GM12878 (cell line): Measurements from ENCODE around the gene HIVEP1. TPM values are rescaled to one million over a fixed set of nuclear protein-coding genes. Genes with fewer than 3 reads are reported as not detected.

Source experiments
- ATAC-seq: fragments of 200-7000 bp; cut with Tn5 transposase; 3 replicates; pipeline ENCODE4 v1.9.1; 2020; ENCODE audit warnings: mild to moderate bottlenecking, moderate library complexity
- BruUV-seq: library from RNA; stranded (reverse); fragments of 400-500 nt; replicated peaks from 2 replicates; lab custom pipeline; 2021; lab: Mats Ljungman, UMichigan
- CTCF ChIA-PET: fragments of 300-600 bp; sonication (Branson Sonifier 250); formaldehyde crosslinking; extraction: SDS; loops from one replicate; lab custom pipeline; 2021; ENCODE audit warnings: inconsistent platforms; lab: Yijun Ruan, JAX
- POLR2A ChIA-PET: fragments of 350-600 bp; formaldehyde crosslinking; extraction: SDS; loops from one replicate; lab custom pipeline; 2021; ENCODE audit warnings: inconsistent platforms; lab: Charles Lee
- RAD21 ChIA-PET: fragments of 300-600 bp; sonication (Branson Sonifier 250); formaldehyde crosslinking; loops from one replicate; lab custom pipeline; 2023; ENCODE audit warnings: antibody characterized with exemption; ENCODE audit not compliant: unreplicated experiment; lab: Charles Lee
- SMC1A ChIA-PET: fragments of 300-600 bp; sonication (Branson Sonifier 250); formaldehyde crosslinking; loops from one replicate; lab custom pipeline; 2023; ENCODE audit not compliant: unreplicated experiment, uncharacterized antibody; lab: Charles Lee
- DNase-seq: peaks from one replicate; pipeline ENCODE4 v3.0.0-alpha.2; 2011; ENCODE audit warnings: low read depth, low spot score
- FAIRE-seq: peaks from 3 replicates; lab custom pipeline; 2011; peaks lifted over from hg19 to GRCh38; lab: Jason Lieb, UNC
- H2AFZ ChIP-seq: 2 replicates; pipeline ENCODE4 v1.6.0; 2011; ENCODE audit warnings: low read depth, low read length, control low read depth; ENCODE audit not compliant: control insufficient read depth
- H3K27ac ChIP-seq: 2 replicates; pipeline ENCODE4 v1.5.1; 2011; ENCODE audit warnings: control low read depth; ENCODE audit not compliant: control insufficient read depth, insufficient read depth
- H3K27me3 ChIP-seq, 2 experiments: replicated peaks in 1 of 2; 2 replicates each; pipeline versions ENCODE4 v1.6.0 to v1.6.1; 2011; ENCODE audit warnings: low read length in 1 of 2; ENCODE audit not compliant: control insufficient read depth in 2 of 2, insufficient read depth in 2 of 2
- H3K36me3 ChIP-seq, 2 experiments: 2 replicates each; pipeline ENCODE4 v1.5.1; 2011; ENCODE audit warnings: low read length in 1 of 2; ENCODE audit not compliant: control insufficient read depth in 2 of 2, insufficient read depth in 2 of 2
- H3K4me1 ChIP-seq: 2 replicates; pipeline ENCODE4 v1.6.1; 2011; ENCODE audit warnings: mild to moderate bottlenecking, low read length, moderate library complexity, mixed read lengths; ENCODE audit not compliant: control insufficient read depth, insufficient read depth
- H3K4me2 ChIP-seq: 2 replicates; pipeline ENCODE4 v1.6.0; 2011; ENCODE audit warnings: control low read depth; ENCODE audit not compliant: control insufficient read depth, insufficient read depth
- H3K4me3 ChIP-seq: fragments of 200-600 bp; sonication (generic); 2 replicates; pipeline ENCODE4 v1.5.1; 2016
- H3K79me2 ChIP-seq: 2 replicates; pipeline ENCODE4 v1.6.0; 2011; ENCODE audit warnings: low read length; ENCODE audit not compliant: control insufficient read depth, insufficient read depth
- H3K9ac ChIP-seq: 2 replicates; pipeline ENCODE4 v1.8.0; 2011; ENCODE audit warnings: low read length, control low read depth, mixed read lengths; ENCODE audit not compliant: control insufficient read depth, insufficient read depth
- H3K9me3 ChIP-seq: replicated peaks from 3 replicates; pipeline ENCODE4 v1.5.1; 2011; ENCODE audit warnings: mild to moderate bottlenecking, low read length; ENCODE audit not compliant: control insufficient read depth, insufficient read depth
- H4K20me1 ChIP-seq: 2 replicates; pipeline ENCODE4 v1.6.0; 2011; ENCODE audit not compliant: control insufficient read depth, insufficient read depth
- CHD2 ChIP-seq: IDR thresholded peaks from 2 replicates; pipeline ENCODE4 v1.6.1; 2011; ENCODE audit warnings: low read depth, low read length, improper control_type of control experiment, borderline replicate concordance
- GATAD2B ChIP-seq: fragments of 450-650 bp; conservative IDR thresholded peaks from 2 replicates; pipeline ENCODE4 v1.6.1; 2017; ENCODE audit warnings: low read depth, mild to moderate bottlenecking, moderate library complexity
- KDM1A ChIP-seq: fragments of 200-600 bp; sonication (generic); IDR thresholded peaks from 2 replicates; pipeline ENCODE4 v1.6.1; 2016; ENCODE audit warnings: borderline replicate concordance
- PAX8 ChIP-seq: fragments of 450-650 bp; IDR thresholded peaks from 2 replicates; pipeline ENCODE4 v1.6.1; 2017; ENCODE audit warnings: mild to moderate bottlenecking, moderate library complexity
- RB1 ChIP-seq: fragments of 450-650 bp; formaldehyde crosslinking; IDR thresholded peaks from 2 replicates; pipeline ENCODE4 v1.6.1; 2017; ENCODE audit warnings: mild to moderate bottlenecking, borderline replicate concordance
- RBBP5 ChIP-seq: fragments of 200-600 bp; sonication (generic); conservative IDR thresholded peaks from 2 replicates; pipeline ENCODE4 v1.6.1; 2016
- SMARCA5 ChIP-seq: fragments of 450-650 bp; IDR thresholded peaks from 2 replicates; pipeline ENCODE4 v1.6.1; 2017; ENCODE audit warnings: mild to moderate bottlenecking
- SREBF1 ChIP-seq: IDR thresholded peaks from 2 replicates; pipeline ENCODE4 v1.6.1; 2012; ENCODE audit warnings: mild to moderate bottlenecking, low read length
- ZNF207 ChIP-seq: fragments of 450-650 bp; IDR thresholded peaks from 2 replicates; pipeline ENCODE4 v1.6.1; 2014; ENCODE audit warnings: antibody characterized with exemption, mild to moderate bottlenecking, borderline replicate concordance
- ZZZ3 ChIP-seq: IDR thresholded peaks from 2 replicates; pipeline ENCODE4 v1.6.1; 2011; ENCODE audit warnings: low read depth; ENCODE audit not compliant: control insufficient read depth, insufficient read length
- WGBS: methylation state at CpG from one replicate; pipeline ENCODE4 v1.1.6; 2016; ENCODE audit warnings: low lambda C conversion rate; ENCODE audit not compliant: insufficient replicate concordance, insufficient coverage; ENCODE audit errors: missing lambda C conversion rate; 5-methylcytosine and 5-hydroxymethylcytosine counted together
- in situ Hi-C: fragments of 300-500 bp; cut with MboI; formaldehyde crosslinking; loops from 9 replicates; pipeline ENCODE4 v1.14.3; 2018; ENCODE audit warnings: mixed read lengths
- intact Hi-C: fragments of 100-400 bp; cut with micrococcal nuclease; formaldehyde crosslinking; loops from one replicate; pipeline ENCODE4 v1.14.2; 2022; ENCODE audit not compliant: unreplicated experiment
- polyA plus RNA-seq, 11 experiments: library from polyadenylated mRNA; depleted of rRNA in 4 of 11; unstranded in 6 of 11; stranded (reverse) in 5 of 11; fragments of >200 nt; fragmentation: Nextera tagmentation in 4 of 11; fragmentation: Illumina TruSeq in 1 of 11; extraction: Ambion mirVana in 4 of 11; extraction: Trizol in 1 of 11; gene quantifications; 1 replicate in 1 of 11; 2 replicates in 10 of 11; pipeline versions ENCODE4 v1.2.1 to v1.2.3, GENCODE V29; 2011 to 2016; ENCODE audit warnings: inconsistent platforms in 2 of 11, missing spikeins in 2 of 11, low read depth in 1 of 11
- total RNA-seq, 4 experiments: library from RNA; depleted of rRNA in 3 of 4; stranded (reverse); fragments of >200 nt in 3 of 4; fragmentation: Illumina TruSeq in 1 of 4; extraction: Trizol in 1 of 4; gene quantifications; 2 replicates each; pipeline versions ENCODE4 v1.2.1 to v1.2.3, GENCODE V29; 2013 to 2021
- TF ChIP-seq, protein P1 (sequence below), 3 experiments: IDR thresholded peaks in 2 of 3; conservative IDR thresholded peaks in 1 of 3; 2 replicates each; pipeline ENCODE4 v1.5.1; 2011; ENCODE audit warnings: low read depth in 3 of 3, low read length in 3 of 3, mild to moderate bottlenecking in 3 of 3, control low read depth in 2 of 3, moderate library complexity in 2 of 3, inconsistent platforms in 1 of 3, mixed read lengths in 1 of 3; ENCODE audit not compliant: control insufficient read depth in 2 of 3, insufficient read depth in 1 of 3; ENCODE audit errors: extremely low read depth in 1 of 3
- TF ChIP-seq, protein P2 (sequence below): fragments of 150-350 bp; IDR thresholded peaks from 2 replicates; pipeline ENCODE4 v1.6.1; 2014; ENCODE audit warnings: mild to moderate bottlenecking, low read depth, low read length

Gene HIVEP1
- total and polyA plus RNA-seq, 10 of the 15 experiments (the other 5 are each of a cell fraction or from before 2014, with no cell fraction given) = 4.3 to 37.5 (median 21.6) TPM

GRCh38 chr6:12172572-12172971 is 160.5 kb downstream of the HIVEP1 start:
- Histone ChIP-seq H4K20me1 (no peaks in the 10 kb centered on the region), H3K4me3 (no peak overlapping the region), H3K4me2 (no peak overlapping the region), H3K9ac (no peak overlapping the region), H3K9me3 (no peaks in the 10 kb centered on the region; the same call in 2 of the 3 replicates), H3K27ac (no peak overlapping the region), H2AFZ (no peak overlapping the region), H3K27me3 (no peaks in the 10 kb centered on the region), H3K79me2 (no peaks in the 10 kb centered on the region), H3K4me1 (no peaks in the 10 kb centered on the region), H3K36me3 (no peaks in the 10 kb centered on the region)
- ChIA-PET CTCF (interaction anchor here (1.1 to 1.2 kb wide), 2 partner anchors 16 to 518 kb away, joined by 3 to 4 read pairs; no protein-coding TSS in a partner anchor), SMC1A (interaction anchor here (1.0 to 1.1 kb wide), 2 partner anchors 42 to 61 kb away, joined by 3 read pairs; no protein-coding TSS in a partner anchor), POLR2A (no interaction called here), RAD21 (no interaction called here)
- no TSS peak for BruUV-seq
- WGBS = 35% methylated on average over 2 of the region's 2 CpGs
- DNase-seq (no peak), FAIRE-seq (no peak), ATAC-seq (no peak)
- TF ChIP-seq PAX8 = no peak
- no peak for TF ChIP-seq GATAD2B
- no peak for TF ChIP-seq SREBF1
- TF ChIP-seq, protein P1, sequence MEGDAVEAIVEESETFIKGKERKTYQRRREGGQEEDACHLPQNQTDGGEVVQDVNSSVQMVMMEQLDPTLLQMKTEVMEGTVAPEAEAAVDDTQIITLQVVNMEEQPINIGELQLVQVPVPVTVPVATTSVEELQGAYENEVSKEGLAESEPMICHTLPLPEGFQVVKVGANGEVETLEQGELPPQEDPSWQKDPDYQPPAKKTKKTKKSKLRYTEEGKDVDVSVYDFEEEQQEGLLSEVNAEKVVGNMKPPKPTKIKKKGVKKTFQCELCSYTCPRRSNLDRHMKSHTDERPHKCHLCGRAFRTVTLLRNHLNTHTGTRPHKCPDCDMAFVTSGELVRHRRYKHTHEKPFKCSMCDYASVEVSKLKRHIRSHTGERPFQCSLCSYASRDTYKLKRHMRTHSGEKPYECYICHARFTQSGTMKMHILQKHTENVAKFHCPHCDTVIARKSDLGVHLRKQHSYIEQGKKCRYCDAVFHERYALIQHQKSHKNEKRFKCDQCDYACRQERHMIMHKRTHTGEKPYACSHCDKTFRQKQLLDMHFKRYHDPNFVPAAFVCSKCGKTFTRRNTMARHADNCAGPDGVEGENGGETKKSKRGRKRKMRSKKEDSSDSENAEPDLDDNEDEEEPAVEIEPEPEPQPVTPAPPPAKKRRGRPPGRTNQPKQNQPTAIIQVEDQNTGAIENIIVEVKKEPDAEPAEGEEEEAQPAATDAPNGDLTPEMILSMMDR (IDR thresholded peaks at IDR 0.05 in 2 of 3, conservative IDR thresholded peaks at IDR 0.05 in 1 of 3; ENCODE audit: control insufficient read depth in 2 of 3, extremely low read depth in 1 of 3, insufficient read depth in 1 of 3, low read depth in 3 of 3, low read length in 3 of 3) = no peak
- in situ Hi-C loops = no loop called here
- intact Hi-C loops = no loop called here

DNA sequence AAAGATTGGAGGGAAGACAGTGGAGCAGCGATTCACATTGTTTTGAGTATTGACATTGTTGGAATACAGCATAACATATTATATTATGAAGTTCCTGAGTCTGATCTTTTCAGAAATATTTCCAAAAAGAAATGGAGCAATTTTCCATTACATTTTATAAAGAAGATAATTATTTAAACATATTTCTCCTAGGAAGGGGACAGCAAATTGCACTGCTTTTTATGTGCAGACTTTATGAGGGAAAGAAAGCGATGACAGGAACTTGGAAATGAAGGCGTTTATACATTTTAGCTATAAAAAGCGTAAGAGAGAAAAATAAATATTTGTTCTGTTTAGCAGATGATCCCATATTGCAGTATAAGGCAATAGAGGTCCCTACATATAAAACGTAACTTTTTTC is 161.1 kb downstream of the HIVEP1 start:
- ChIA-PET POLR2A (no interaction called here), SMC1A (interaction anchor here (1.5 kb wide), 1 partner anchor 10 kb away, joined by 3 read pairs; no protein-coding TSS in a partner anchor), RAD21 (no interaction called here), CTCF (no interaction called here)
- no peak overlapping the region for H3K27ac ChIP-seq
- H3K4me2 ChIP-seq = no peak overlapping the region
- H3K4me1 ChIP-seq = no peaks in the 10 kb centered on the region
- H3K4me3 ChIP-seq = no peak overlapping the region
- no peaks in the 10 kb centered on the region for H3K79me2 ChIP-seq
- H3K9me3 ChIP-seq = no peaks in the 10 kb centered on the region; the same call in 2 of the 3 replicates
- 86% methylated on average over 5 of the region's 5 CpGs for WGBS
- ATAC-seq = no peak
- no peaks in the 10 kb centered on the region for H3K27me3 ChIP-seq
- H3K36me3 ChIP-seq = no peaks in the 10 kb centered on the region
- intact Hi-C loops (no loop called here), in situ Hi-C loops (no loop called here)
- no peak overlapping the region for H2AFZ ChIP-seq
- BruUV-seq = no TSS peak
- FAIRE-seq = peak; percentile 49
- no peaks in the 10 kb centered on the region for H4K20me1 ChIP-seq
- no peak overlapping the region for H3K9ac ChIP-seq
- no peak for DNase-seq
- TF ChIP-seq CHD2 (no peak), KDM1A (no peak), ZNF207 (no peak), ZZZ3 (no peak), RB1 (no peak), RBBP5 (no peak), SMARCA5 (no peak)
- TF ChIP-seq, protein P2, sequence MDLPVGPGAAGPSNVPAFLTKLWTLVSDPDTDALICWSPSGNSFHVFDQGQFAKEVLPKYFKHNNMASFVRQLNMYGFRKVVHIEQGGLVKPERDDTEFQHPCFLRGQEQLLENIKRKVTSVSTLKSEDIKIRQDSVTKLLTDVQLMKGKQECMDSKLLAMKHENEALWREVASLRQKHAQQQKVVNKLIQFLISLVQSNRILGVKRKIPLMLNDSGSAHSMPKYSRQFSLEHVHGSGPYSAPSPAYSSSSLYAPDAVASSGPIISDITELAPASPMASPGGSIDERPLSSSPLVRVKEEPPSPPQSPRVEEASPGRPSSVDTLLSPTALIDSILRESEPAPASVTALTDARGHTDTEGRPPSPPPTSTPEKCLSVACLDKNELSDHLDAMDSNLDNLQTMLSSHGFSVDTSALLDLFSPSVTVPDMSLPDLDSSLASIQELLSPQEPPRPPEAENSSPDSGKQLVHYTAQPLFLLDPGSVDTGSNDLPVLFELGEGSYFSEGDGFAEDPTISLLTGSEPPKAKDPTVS = no peak
